H1 (cell line): ENCODE measurements around the gene B4GALNT1. TPM values are rescaled to one million over a fixed set of nuclear protein-coding genes. Genes with fewer than 3 reads are reported as not detected.

Source experiments
- ATF3 ChIP-seq: IDR thresholded peaks from 2 replicates; pipeline ENCODE4 v1.6.1; 2011; ENCODE audit warnings: low read depth, mild to moderate bottlenecking, low read length; ENCODE audit not compliant: insufficient read depth
- EZH2 ChIP-seq: fragments of 200-600 bp; sonication (generic); IDR thresholded peaks from 2 replicates; pipeline ENCODE4 v1.7.1; 2012; ENCODE audit warnings: low read depth, mild to moderate bottlenecking, moderate library complexity, low read length, inconsistent platforms; ENCODE audit not compliant: severe bottlenecking
- FOSL1 ChIP-seq: IDR thresholded peaks from 2 replicates; pipeline ENCODE4 v1.6.1; 2011; ENCODE audit warnings: mild to moderate bottlenecking, low read depth, low read length, moderate library complexity; ENCODE audit not compliant: insufficient read depth
- MAX ChIP-seq: IDR thresholded peaks from 2 replicates; pipeline ENCODE4 v1.6.1; 2012; ENCODE audit warnings: inconsistent platforms
- SIN3A ChIP-seq, 2 experiments: IDR thresholded peaks in 1 of 2; conservative IDR thresholded peaks in 1 of 2; 2 replicates each; pipeline ENCODE4 v1.6.1; 2011 to 2012; ENCODE audit warnings: low read length in 2 of 2, improper control_type of control experiment in 1 of 2, low read depth in 1 of 2, mild to moderate bottlenecking in 1 of 2
- SP4 ChIP-seq: IDR thresholded peaks from 2 replicates; pipeline ENCODE4 v1.6.1; 2012; ENCODE audit warnings: low read length, inconsistent platforms
- polyA plus RNA-seq, 7 experiments: library from polyadenylated mRNA; depleted of rRNA in 3 of 7; stranded (reverse) in 5 of 7; unstranded in 2 of 7; fragments of >200 nt in 5 of 7; fragments of 200-250 nt in 2 of 7; gene quantifications; 1 replicate in 5 of 7; 2 replicates in 1 of 7; 4 replicates in 1 of 7; pipeline versions ENCODE4 v1.2.1 to v1.2.3, GENCODE V29; 2011 to 2013; ENCODE audit warnings: missing spikeins in 2 of 7, mixed read lengths in 2 of 7
- total RNA-seq: library from RNA; stranded (reverse); fragmentation: NEBNext Ultra II Directional; extraction: Animal tissue kit (Norgen Biotek cat#: 25700); gene quantifications from 2 replicates; pipeline ENCODE4 v1.2.1, GENCODE V29; 2021

B4GALNT1 gene
- total and polyA plus RNA-seq, 2 of the 8 experiments (the other 6 are each of a cell fraction or from before 2014, with no cell fraction given), result 1.5 to 2.3 TPM

GRCh38 chr12:57620936-57621496 lies 12.0 kb downstream of the B4GALNT1 start (continued):
- no peak for TF ChIP-seq ATF3
- no peak for TF ChIP-seq FOSL1
- peak; percentile 89 for TF ChIP-seq EZH2
- 0 out of 4 replicates have a peak, but pooled peaks of 1 of the 2 experiments have one; percentile 33 for TF ChIP-seq SIN3A (conservative IDR thresholded peaks at IDR 0.05 in 1 of 2, IDR thresholded peaks at IDR 0.05 in 1 of 2; ENCODE audit: low read depth in 1 of 2, low read length in 2 of 2)
- TF ChIP-seq MAX, result peak; percentile 11; the same call in 1 of the 2 replicates
- TF ChIP-seq SP4, result no peak
- TF ChIP-seq, all 59 proteins: peak for 4
